Measurements from ENCODE around the gene ATP6V1B1. TPM values are rescaled to one million over a fixed set of nuclear protein-coding genes. Genes with fewer than 3 reads are reported as not detected.

ATP6V1B1 gene
- total RNA-seq, 1 donor from 2014 or later = 2.1 TPM

GRCh38 chr2:71001592-71001927, 65.9 kb downstream of the ATP6V1B1 start:
- Histone ChIP-seq H3K4me3 (no peak overlapping the region), H3K36me3 (no peaks in the 10 kb centered on the region), H3K27ac (no peak overlapping the region), H3K4me1 (no peaks in the 10 kb centered on the region), H3K27me3 (no peaks in the 10 kb centered on the region), H3K9me3 (no peaks in the 10 kb centered on the region)
- ATAC-seq (no peak), DNase-seq (no peak)
- intact Hi-C loops (cut with DNase I) = no loop called here
- no peak for TF ChIP-seq CTCF (IDR thresholded peaks at IDR 0.05)

GRCh38 chr2:71001981-71002570, 66.4 kb downstream of the ATP6V1B1 start:
- H3K27ac ChIP-seq = no peak overlapping the region
- peak; percentile 31 for DNase-seq
- no peaks in the 10 kb centered on the region for H3K36me3 ChIP-seq
- no peaks in the 10 kb centered on the region for H3K27me3 ChIP-seq
- H3K4me3 ChIP-seq = no peak overlapping the region
- H3K9me3 ChIP-seq = no peaks in the 10 kb centered on the region
- TF ChIP-seq CTCF (IDR thresholded peaks at IDR 0.05) = no peak
- no peak for ATAC-seq
- H3K4me1 ChIP-seq = no peaks in the 10 kb centered on the region
- intact Hi-C loops (cut with DNase I) = no loop called here

GRCh38 chr2:71003396-71003795, 67.7 kb downstream of the ATP6V1B1 start:
- DNase-seq = no peak
- Histone ChIP-seq H3K27ac (no peak overlapping the region), H3K27me3 (no peaks in the 10 kb centered on the region), H3K9me3 (no peaks in the 10 kb centered on the region), H3K4me3 (no peak overlapping the region), H3K4me1 (no peaks in the 10 kb centered on the region), H3K36me3 (no peaks in the 10 kb centered on the region)
- TF ChIP-seq CTCF (IDR thresholded peaks at IDR 0.05) = no peak
- intact Hi-C loops (cut with DNase I) = no loop called here
- no peak for ATAC-seq

GRCh38 chr2:71003966-71004755, 68.5 kb downstream of the ATP6V1B1 start:
- Histone ChIP-seq H3K36me3 (no peaks in the 10 kb centered on the region), H3K4me1 (no peaks in the 10 kb centered on the region), H3K4me3 (no peak overlapping the region), H3K27me3 (no peaks in the 10 kb centered on the region), H3K27ac (no peak overlapping the region), H3K9me3 (no peaks in the 10 kb centered on the region)
- peak; percentile 46 for DNase-seq
- TF ChIP-seq CTCF (IDR thresholded peaks at IDR 0.05) = no peak
- ATAC-seq = no peak
- intact Hi-C loops (cut with DNase I) = no loop called here

GRCh38 chr2:71004857-71005256, 69.2 kb downstream of the ATP6V1B1 start:
- DNase-seq = peak; percentile 40
- ATAC-seq = no peak
- no peak overlapping the region for H3K4me3 ChIP-seq
- H3K9me3 ChIP-seq = no peaks in the 10 kb centered on the region
- H3K4me1 ChIP-seq = no peaks in the 10 kb centered on the region
- H3K27me3 ChIP-seq = no peaks in the 10 kb centered on the region
- no peaks in the 10 kb centered on the region for H3K36me3 ChIP-seq
- intact Hi-C loops (cut with DNase I) = no loop called here
- H3K27ac ChIP-seq = no peak overlapping the region
- TF ChIP-seq CTCF (IDR thresholded peaks at IDR 0.05) = no peak
